ENCODE measurements around the gene ABCA13. TPM values are rescaled to one million over a fixed set of nuclear protein-coding genes. Genes with fewer than 3 reads are reported as not detected.

Gene ABCA13
- total RNA-seq, 1 donor from 2014 or later = 0.34 TPM

GRCh38 chr7:48540746-48541145 lies 369.5 kb downstream of the ABCA13 start:
- peaks cover 7% of the 10 kb centered on the region for H3K9me3 Mint-ChIP-seq (ENCODE audit: unreplicated experiment)
- no peak overlapping the region for H3K4me3 Mint-ChIP-seq (ENCODE audit: unreplicated experiment)
- H4K20me1 ChIP-seq (ENCODE audit: insufficient read depth, low read length) = no peaks in the 10 kb centered on the region
- no peak for FAIRE-seq
- H3K4me2 ChIP-seq (ENCODE audit: low read length) = no peak overlapping the region
- H3K27ac ChIP-seq (ENCODE audit: low read depth, low read length) = no peak overlapping the region
- no peak overlapping the region for H3K4me3 ChIP-seq (ENCODE audit: insufficient read depth, low read depth, low read length)
- peaks cover 5% of the 10 kb centered on the region for H3K9me3 ChIP-seq (ENCODE audit: insufficient read depth, low read depth, low read length)
- no peaks in the 10 kb centered on the region for H3K27me3 ChIP-seq (ENCODE audit: insufficient read depth, low read length)
- no peaks in the 10 kb centered on the region for H3K79me2 ChIP-seq (ENCODE audit: insufficient read depth, low read length)
- no peaks in the 10 kb centered on the region for H3K4me1 Mint-ChIP-seq (ENCODE audit: low read depth, unreplicated experiment)
- H3K27ac Mint-ChIP-seq (ENCODE audit: unreplicated experiment) = no peak overlapping the region
- H3K4me1 ChIP-seq (ENCODE audit: insufficient read depth, low read length) = no peaks in the 10 kb centered on the region
- H3K27me3 Mint-ChIP-seq (ENCODE audit: low read depth, unreplicated experiment) = no peaks in the 10 kb centered on the region
- no peak overlapping the region for H2AFZ ChIP-seq (ENCODE audit: low read depth, low read length)
- H3K36me3 Mint-ChIP-seq (ENCODE audit: low read depth, unreplicated experiment) = no peaks in the 10 kb centered on the region
- H3K36me3 ChIP-seq (ENCODE audit: insufficient read depth, low read length) = no peaks in the 10 kb centered on the region
- DNase-seq (ENCODE audit: low read depth) = no peak
- no peak for TF ChIP-seq EZH2 (IDR thresholded peaks at IDR 0.05; ENCODE audit: insufficient read depth, low read length)
- TF ChIP-seq, protein P1, sequence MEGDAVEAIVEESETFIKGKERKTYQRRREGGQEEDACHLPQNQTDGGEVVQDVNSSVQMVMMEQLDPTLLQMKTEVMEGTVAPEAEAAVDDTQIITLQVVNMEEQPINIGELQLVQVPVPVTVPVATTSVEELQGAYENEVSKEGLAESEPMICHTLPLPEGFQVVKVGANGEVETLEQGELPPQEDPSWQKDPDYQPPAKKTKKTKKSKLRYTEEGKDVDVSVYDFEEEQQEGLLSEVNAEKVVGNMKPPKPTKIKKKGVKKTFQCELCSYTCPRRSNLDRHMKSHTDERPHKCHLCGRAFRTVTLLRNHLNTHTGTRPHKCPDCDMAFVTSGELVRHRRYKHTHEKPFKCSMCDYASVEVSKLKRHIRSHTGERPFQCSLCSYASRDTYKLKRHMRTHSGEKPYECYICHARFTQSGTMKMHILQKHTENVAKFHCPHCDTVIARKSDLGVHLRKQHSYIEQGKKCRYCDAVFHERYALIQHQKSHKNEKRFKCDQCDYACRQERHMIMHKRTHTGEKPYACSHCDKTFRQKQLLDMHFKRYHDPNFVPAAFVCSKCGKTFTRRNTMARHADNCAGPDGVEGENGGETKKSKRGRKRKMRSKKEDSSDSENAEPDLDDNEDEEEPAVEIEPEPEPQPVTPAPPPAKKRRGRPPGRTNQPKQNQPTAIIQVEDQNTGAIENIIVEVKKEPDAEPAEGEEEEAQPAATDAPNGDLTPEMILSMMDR (IDR thresholded peaks at IDR 0.05; ENCODE audit: insufficient read depth, low read depth, low read length) = no peak
- no peak overlapping the region for H3K9ac ChIP-seq (ENCODE audit: low read length)

DNA sequence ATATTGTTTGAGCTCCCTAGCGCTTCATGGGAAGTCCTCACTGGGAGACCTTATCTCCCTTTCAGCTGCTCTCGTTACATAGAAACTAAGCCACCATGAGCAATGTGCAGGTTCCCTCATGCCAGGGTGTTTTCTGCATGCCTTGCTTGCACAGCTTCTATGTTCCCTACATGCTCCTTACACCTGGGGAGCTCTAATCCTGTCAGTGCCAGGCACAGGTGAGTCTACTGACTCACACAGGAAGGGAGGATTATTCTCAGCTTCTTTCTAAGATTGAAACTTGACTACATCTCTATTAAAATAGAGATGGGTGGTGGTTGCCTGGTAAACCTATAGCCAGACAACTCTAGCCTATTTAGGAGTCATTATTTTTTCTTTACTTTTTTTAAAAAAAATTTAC lies 377.4 kb downstream of the ABCA13 start:
- H2AFZ ChIP-seq (ENCODE audit: low read depth, low read length) = no peak overlapping the region
- H3K36me3 Mint-ChIP-seq (ENCODE audit: low read depth, unreplicated experiment) = no peaks in the 10 kb centered on the region
- H3K4me3 Mint-ChIP-seq (ENCODE audit: unreplicated experiment) = no peak overlapping the region
- no peak for DNase-seq (ENCODE audit: low read depth)
- no peaks in the 10 kb centered on the region for H3K27me3 Mint-ChIP-seq (ENCODE audit: low read depth, unreplicated experiment)
- H3K9me3 Mint-ChIP-seq (ENCODE audit: unreplicated experiment) = peaks cover 7% of the 10 kb centered on the region
- no peaks in the 10 kb centered on the region for H3K9me3 ChIP-seq (ENCODE audit: insufficient read depth, low read depth, low read length)
- H3K4me1 ChIP-seq (ENCODE audit: insufficient read depth, low read length) = no peaks in the 10 kb centered on the region
- no peak overlapping the region for H3K27ac Mint-ChIP-seq (ENCODE audit: unreplicated experiment)
- H3K4me3 ChIP-seq (ENCODE audit: insufficient read depth, low read depth, low read length) = no peak overlapping the region
- H3K4me2 ChIP-seq (ENCODE audit: low read length) = no peak overlapping the region
- no peaks in the 10 kb centered on the region for H3K79me2 ChIP-seq (ENCODE audit: insufficient read depth, low read length)
- TF ChIP-seq EZH2 (IDR thresholded peaks at IDR 0.05; ENCODE audit: insufficient read depth, low read length) = no peak
- TF ChIP-seq, protein P1 (IDR thresholded peaks at IDR 0.05; ENCODE audit: insufficient read depth, low read depth, low read length) = no peak
- no peak for FAIRE-seq
- no peaks in the 10 kb centered on the region for H4K20me1 ChIP-seq (ENCODE audit: insufficient read depth, low read length)
- peaks cover 5% of the 10 kb centered on the region for H3K4me1 Mint-ChIP-seq (ENCODE audit: low read depth, unreplicated experiment)
- no peak overlapping the region for H3K9ac ChIP-seq (ENCODE audit: low read length)
- H3K27ac ChIP-seq (ENCODE audit: low read depth, low read length) = no peak overlapping the region
- no peaks in the 10 kb centered on the region for H3K36me3 ChIP-seq (ENCODE audit: insufficient read depth, low read length)
- no peaks in the 10 kb centered on the region for H3K27me3 ChIP-seq (ENCODE audit: insufficient read depth, low read length)

DNA sequence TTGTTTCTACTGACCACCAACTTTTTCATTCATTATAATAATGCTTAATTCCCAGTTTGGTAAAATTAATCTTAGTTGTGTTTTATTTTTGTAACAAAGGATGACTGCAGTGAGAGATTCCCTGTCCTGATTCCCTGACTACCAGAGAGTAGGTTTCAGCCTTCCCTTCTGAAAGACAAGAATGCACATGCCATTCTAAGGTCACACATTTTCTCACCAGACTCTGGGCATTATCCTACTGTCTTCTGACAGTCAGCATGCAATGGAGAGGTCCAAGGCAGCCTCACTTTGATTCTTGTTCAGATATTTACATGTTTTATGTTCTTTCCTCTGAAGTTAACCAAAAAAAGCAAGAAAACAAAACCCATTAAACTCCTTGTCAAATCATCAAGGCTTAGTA lies 380.4 kb downstream of the ABCA13 start:
- Histone ChIP-seq H2AFZ (ENCODE audit: low read depth, low read length) (no peak overlapping the region), H3K36me3 (ENCODE audit: insufficient read depth, low read length) (no peaks in the 10 kb centered on the region)
- TF ChIP-seq EZH2 (IDR thresholded peaks at IDR 0.05; ENCODE audit: insufficient read depth, low read length) = no peak
- TF ChIP-seq, protein P1 (IDR thresholded peaks at IDR 0.05; ENCODE audit: insufficient read depth, low read depth, low read length) = no peak

More for the DNA sequence above, 380.4 kb downstream of the ABCA13 start:
- no peak overlapping the region for H3K4me3 ChIP-seq (ENCODE audit: insufficient read depth, low read depth, low read length)
- H3K79me2 ChIP-seq (ENCODE audit: insufficient read depth, low read length) = no peaks in the 10 kb centered on the region
- no peak for DNase-seq (ENCODE audit: low read depth)
- peaks cover 11% of the 10 kb centered on the region for H3K9me3 Mint-ChIP-seq (ENCODE audit: unreplicated experiment)
- no peak overlapping the region for H3K27ac Mint-ChIP-seq (ENCODE audit: unreplicated experiment)
- H3K27me3 Mint-ChIP-seq (ENCODE audit: low read depth, unreplicated experiment) = no peaks in the 10 kb centered on the region
- H3K27me3 ChIP-seq (ENCODE audit: insufficient read depth, low read length) = no peaks in the 10 kb centered on the region
- no peak for FAIRE-seq
- no peak overlapping the region for H3K4me3 Mint-ChIP-seq (ENCODE audit: unreplicated experiment)
- H3K36me3 Mint-ChIP-seq (ENCODE audit: low read depth, unreplicated experiment) = no peaks in the 10 kb centered on the region
- H3K9ac ChIP-seq (ENCODE audit: low read length) = no peak overlapping the region
- H3K4me1 ChIP-seq (ENCODE audit: insufficient read depth, low read length) = no peaks in the 10 kb centered on the region
- no peak overlapping the region for H3K4me2 ChIP-seq (ENCODE audit: low read length)
- peaks cover 5% of the 10 kb centered on the region for H3K4me1 Mint-ChIP-seq (ENCODE audit: low read depth, unreplicated experiment)
- no peaks in the 10 kb centered on the region for H3K9me3 ChIP-seq (ENCODE audit: insufficient read depth, low read depth, low read length)
- H4K20me1 ChIP-seq (ENCODE audit: insufficient read depth, low read length) = no peaks in the 10 kb centered on the region
- H3K27ac ChIP-seq (ENCODE audit: low read depth, low read length) = no peak overlapping the region
